GM12891 (cell line): ENCODE results near the gene PTPRD.

ENCODE experiments used
- POLR2A ChIP-seq: IDR thresholded peaks from 2 replicates; pipeline ENCODE4 v1.6.1; 2011; ENCODE audit warnings: low read depth, low read length, control low read depth
- POLR2AphosphoS5 ChIP-seq: IDR thresholded peaks from 2 replicates; pipeline ENCODE4 v1.6.1; 2011; ENCODE audit warnings: low read depth, low read length, control low read depth
- TAF1 ChIP-seq: IDR thresholded peaks from 2 replicates; pipeline ENCODE4 v1.6.1; 2011; ENCODE audit warnings: low read depth, low read length, control low read depth

GRCh38 chr9:10059044-10059443, 553.8 kb downstream of the PTPRD start:
- no peak for TF ChIP-seq POLR2A
- TF ChIP-seq POLR2AphosphoS5, result no peak
- no peak for TF ChIP-seq TAF1
